T-helper 1 cell treated with Interleukin-12 subunit alpha and Interleukin-12 subunit beta and Interleukin-4 antibody, amounts not matched to agents 30 μg/mL and 1 μg/mL, for 36 hours (primary cell): ENCODE results near the gene NUBP1.
"Not testable (repeated sequence)": the region's sequence is repeated elsewhere in the genome, so short reads cannot be mapped to it uniquely, and the experiment has no call there.

ENCODE experiments used
- H3K27ac Mint-ChIP-seq: one replicate; pipeline ENCODE4 v1.8.0; 2021; ENCODE audit warnings: mild to moderate bottlenecking, mixed read lengths
- H3K27me3 Mint-ChIP-seq: one replicate; pipeline ENCODE4 v1.8.0; 2021; ENCODE audit warnings: low read depth, mixed read lengths
- H3K36me3 Mint-ChIP-seq: one replicate; pipeline ENCODE4 v1.8.0; 2021; ENCODE audit warnings: low read depth, mixed read lengths
- H3K4me1 Mint-ChIP-seq: one replicate; pipeline ENCODE4 v1.8.0; 2021; ENCODE audit warnings: low read depth, mixed read lengths
- H3K4me3 Mint-ChIP-seq: one replicate; pipeline ENCODE4 v1.8.0; 2021; ENCODE audit warnings: mild to moderate bottlenecking, moderate library complexity, mixed read lengths
- H3K9me3 Mint-ChIP-seq: one replicate; pipeline ENCODE4 v1.8.0; 2021; ENCODE audit warnings: mixed read lengths

Gene NUBP1

GRCh38 chr16:10763456-10763855, 19.8 kb downstream of the NUBP1 start:
- Mint-ChIP-seq H3K9me3 (no peaks in the 10 kb centered on the region), H3K36me3 (peaks cover 41% of the 10 kb centered on the region), H3K4me1 (peaks cover 14% of the 10 kb centered on the region), H3K4me3 (no peak overlapping the region), H3K27me3 (no peaks in the 10 kb centered on the region), H3K27ac (no peak overlapping the region)

GRCh38 chr16:10765772-10766171, 22.1 kb downstream of the NUBP1 start:
- H3K27me3 Mint-ChIP-seq, result no peaks in the 10 kb centered on the region
- peak overlapping the region; percentile 42 for H3K27ac Mint-ChIP-seq
- no peak overlapping the region for H3K4me3 Mint-ChIP-seq
- H3K4me1 Mint-ChIP-seq, result peaks cover 14% of the 10 kb centered on the region
- no peaks in the 10 kb centered on the region for H3K9me3 Mint-ChIP-seq
- peaks cover 26% of the 10 kb centered on the region for H3K36me3 Mint-ChIP-seq

GRCh38 chr16:10767127-10767526, 23.5 kb downstream of the NUBP1 start:
- Mint-ChIP-seq H3K36me3 (peaks cover 20% of the 10 kb centered on the region), H3K27me3 (no peaks in the 10 kb centered on the region), H3K4me3 (no peak overlapping the region), H3K27ac (no peak overlapping the region), H3K9me3 (no peaks in the 10 kb centered on the region), H3K4me1 (peaks cover 18% of the 10 kb centered on the region)

GRCh38 chr16:10769381-10769780, 25.7 kb downstream of the NUBP1 start:
- peaks cover 3% of the 10 kb centered on the region for H3K27me3 Mint-ChIP-seq
- no peak overlapping the region for H3K4me3 Mint-ChIP-seq
- H3K4me1 Mint-ChIP-seq, result peaks cover 18% of the 10 kb centered on the region
- H3K36me3 Mint-ChIP-seq, result peaks cover 5% of the 10 kb centered on the region
- no peak overlapping the region for H3K27ac Mint-ChIP-seq
- H3K9me3 Mint-ChIP-seq, result no peaks in the 10 kb centered on the region

GRCh38 chr16:10770907-10771306, 27.3 kb downstream of the NUBP1 start:
- peaks cover 3% of the 10 kb centered on the region for H3K27me3 Mint-ChIP-seq
- H3K9me3 Mint-ChIP-seq, result no peaks in the 10 kb centered on the region
- no peak overlapping the region for H3K27ac Mint-ChIP-seq
- peaks cover 7% of the 10 kb centered on the region for H3K4me1 Mint-ChIP-seq
- no peak overlapping the region for H3K4me3 Mint-ChIP-seq
- H3K36me3 Mint-ChIP-seq, result no peaks in the 10 kb centered on the region

- Mint-ChIP-seq H3K27ac (no peak overlapping the region), H3K4me1 (peaks cover 3% of the 10 kb centered on the region), H3K9me3 (no peaks in the 10 kb centered on the region), H3K4me3 (no peak overlapping the region), H3K36me3 (no peaks in the 10 kb centered on the region), H3K27me3 (peaks cover 27% of the 10 kb centered on the region)
Measured at GRCh38 chr16:10776280-10776679, 32.6 kb downstream of the NUBP1 start.

- not testable (repeated sequence) for H3K9me3 Mint-ChIP-seq, H3K27ac Mint-ChIP-seq, H3K36me3 Mint-ChIP-seq, H3K4me3 Mint-ChIP-seq, H3K4me1 Mint-ChIP-seq
- peaks cover 31% of the 10 kb centered on the region for H3K27me3 Mint-ChIP-seq
Measured at GRCh38 chr16:10776923-10777322, 33.3 kb downstream of the NUBP1 start.

GRCh38 chr16:10777356-10777755, 33.7 kb downstream of the NUBP1 start:
- peaks cover 3% of the 10 kb centered on the region for H3K4me1 Mint-ChIP-seq
- no peaks in the 10 kb centered on the region for H3K36me3 Mint-ChIP-seq
- H3K9me3 Mint-ChIP-seq, result no peaks in the 10 kb centered on the region
- H3K4me3 Mint-ChIP-seq, result no peak overlapping the region
- H3K27me3 Mint-ChIP-seq, result peaks cover 35% of the 10 kb centered on the region
- H3K27ac Mint-ChIP-seq, result no peak overlapping the region

GRCh38 chr16:10779908-10780307, 36.3 kb downstream of the NUBP1 start:
- H3K4me3 Mint-ChIP-seq, H3K4me1 Mint-ChIP-seq, H3K27ac Mint-ChIP-seq, H3K36me3 Mint-ChIP-seq, H3K9me3 Mint-ChIP-seq: not testable (repeated sequence)
- peaks cover 40% of the 10 kb centered on the region for H3K27me3 Mint-ChIP-seq

- peaks cover 45% of the 10 kb centered on the region for H3K27me3 Mint-ChIP-seq
- no peaks in the 10 kb centered on the region for H3K9me3 Mint-ChIP-seq
- H3K36me3 Mint-ChIP-seq, result no peaks in the 10 kb centered on the region
- peaks cover 3% of the 10 kb centered on the region for H3K4me1 Mint-ChIP-seq
- no peak overlapping the region for H3K27ac Mint-ChIP-seq
- no peak overlapping the region for H3K4me3 Mint-ChIP-seq
Measured at GRCh38 chr16:10780628-10781027, 37.0 kb downstream of the NUBP1 start.

- H3K9me3 Mint-ChIP-seq, result no peaks in the 10 kb centered on the region
- no peaks in the 10 kb centered on the region for H3K36me3 Mint-ChIP-seq
- H3K27ac Mint-ChIP-seq, result no peak overlapping the region
- H3K4me3 Mint-ChIP-seq, result no peak overlapping the region
- H3K27me3 Mint-ChIP-seq, result peaks cover 50% of the 10 kb centered on the region
- H3K4me1 Mint-ChIP-seq, result no peaks in the 10 kb centered on the region
Measured at GRCh38 chr16:10782628-10783027, 39.0 kb downstream of the NUBP1 start.

GRCh38 chr16:10787304-10787703, 43.7 kb downstream of the NUBP1 start:
- Mint-ChIP-seq H3K4me1 (no peaks in the 10 kb centered on the region), H3K27me3 (peaks cover 38% of the 10 kb centered on the region), H3K9me3 (no peaks in the 10 kb centered on the region), H3K4me3 (no peak overlapping the region), H3K36me3 (no peaks in the 10 kb centered on the region), H3K27ac (no peak overlapping the region)

- peaks cover 34% of the 10 kb centered on the region for H3K27me3 Mint-ChIP-seq
- H3K27ac Mint-ChIP-seq, H3K9me3 Mint-ChIP-seq, H3K4me3 Mint-ChIP-seq, H3K36me3 Mint-ChIP-seq, H3K4me1 Mint-ChIP-seq: not testable (repeated sequence)
Measured at GRCh38 chr16:10788630-10789029, 45.0 kb downstream of the NUBP1 start.

- Mint-ChIP-seq H3K4me3 (no peak overlapping the region), H3K4me1 (no peaks in the 10 kb centered on the region), H3K27me3 (peaks cover 28% of the 10 kb centered on the region), H3K27ac (no peak overlapping the region), H3K9me3 (no peaks in the 10 kb centered on the region), H3K36me3 (no peaks in the 10 kb centered on the region)
Measured at GRCh38 chr16:10791048-10791447, 47.4 kb downstream of the NUBP1 start.

GRCh38 chr16:10799736-10800135, 56.1 kb downstream of the NUBP1 start:
- H3K9me3 Mint-ChIP-seq, result no peaks in the 10 kb centered on the region
- peaks cover 3% of the 10 kb centered on the region for H3K27me3 Mint-ChIP-seq
- H3K27ac Mint-ChIP-seq, result no peak overlapping the region
- H3K4me3 Mint-ChIP-seq, result no peak overlapping the region
- H3K4me1 Mint-ChIP-seq, result no peaks in the 10 kb centered on the region
- no peaks in the 10 kb centered on the region for H3K36me3 Mint-ChIP-seq

- Mint-ChIP-seq H3K4me1 (peaks cover 4% of the 10 kb centered on the region), H3K27ac (no peak overlapping the region), H3K9me3 (no peaks in the 10 kb centered on the region), H3K4me3 (no peak overlapping the region), H3K36me3 (no peaks in the 10 kb centered on the region), H3K27me3 (peaks cover 29% of the 10 kb centered on the region)
Measured at GRCh38 chr16:10805334-10805733, 61.7 kb downstream of the NUBP1 start.
